ENCODE measurements around the gene TARS3. TPM values are rescaled to one million over a fixed set of nuclear protein-coding genes. Genes with fewer than 3 reads are reported as not detected.

The TARS3 gene
- total RNA-seq, 1 donor from 2014 or later: 13.0 TPM

- Mint-ChIP-seq H3K36me3 (ENCODE audit: low read depth) (peaks cover 79% of the 10 kb centered on the region), H3K4me1 (peaks cover 9% of the 10 kb centered on the region)
These were observed 49.3 kb downstream of the TARS3 start for GRCh38 chr15:101675015-101675414.

DNA sequence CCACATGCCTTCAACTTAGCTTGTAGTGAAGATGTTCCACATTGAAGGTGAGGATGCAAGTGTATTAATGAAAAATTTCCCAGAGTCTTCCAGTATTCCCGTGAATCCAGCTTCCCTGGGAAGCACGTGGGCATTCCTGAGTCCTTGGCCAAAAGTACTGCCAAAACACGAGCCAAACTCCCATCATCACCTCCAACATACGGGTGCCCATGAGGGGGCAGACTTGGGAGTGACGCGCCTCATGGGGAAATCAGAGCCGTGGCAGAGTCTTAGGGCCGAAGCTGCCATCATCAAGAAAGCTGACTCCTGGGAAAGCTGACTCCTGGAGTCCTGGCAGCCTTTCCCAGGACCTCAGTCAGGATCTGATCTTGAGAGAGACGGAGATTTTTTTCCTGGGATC lies 52.0 kb downstream of the TARS3 start:
- intact Hi-C loops (cut with micrococcal nuclease): no loop called here
- H3K9me3 Mint-ChIP-seq: no peaks in the 10 kb centered on the region
- no peak overlapping the region for H3K27ac Mint-ChIP-seq
- H3K4me3 Mint-ChIP-seq: no peak overlapping the region
- CTCF ChIA-PET: no interaction called here
- H3K27me3 Mint-ChIP-seq: no peaks in the 10 kb centered on the region
- TF ChIP-seq, protein P1, sequence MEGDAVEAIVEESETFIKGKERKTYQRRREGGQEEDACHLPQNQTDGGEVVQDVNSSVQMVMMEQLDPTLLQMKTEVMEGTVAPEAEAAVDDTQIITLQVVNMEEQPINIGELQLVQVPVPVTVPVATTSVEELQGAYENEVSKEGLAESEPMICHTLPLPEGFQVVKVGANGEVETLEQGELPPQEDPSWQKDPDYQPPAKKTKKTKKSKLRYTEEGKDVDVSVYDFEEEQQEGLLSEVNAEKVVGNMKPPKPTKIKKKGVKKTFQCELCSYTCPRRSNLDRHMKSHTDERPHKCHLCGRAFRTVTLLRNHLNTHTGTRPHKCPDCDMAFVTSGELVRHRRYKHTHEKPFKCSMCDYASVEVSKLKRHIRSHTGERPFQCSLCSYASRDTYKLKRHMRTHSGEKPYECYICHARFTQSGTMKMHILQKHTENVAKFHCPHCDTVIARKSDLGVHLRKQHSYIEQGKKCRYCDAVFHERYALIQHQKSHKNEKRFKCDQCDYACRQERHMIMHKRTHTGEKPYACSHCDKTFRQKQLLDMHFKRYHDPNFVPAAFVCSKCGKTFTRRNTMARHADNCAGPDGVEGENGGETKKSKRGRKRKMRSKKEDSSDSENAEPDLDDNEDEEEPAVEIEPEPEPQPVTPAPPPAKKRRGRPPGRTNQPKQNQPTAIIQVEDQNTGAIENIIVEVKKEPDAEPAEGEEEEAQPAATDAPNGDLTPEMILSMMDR (IDR thresholded peaks at IDR 0.05): no peak
- peaks cover 10% of the 10 kb centered on the region for H3K4me1 Mint-ChIP-seq
- POLR2A ChIA-PET: no interaction called here
- H3K36me3 Mint-ChIP-seq (ENCODE audit: low read depth): peaks cover 77% of the 10 kb centered on the region
- DNase-seq: no peak
- ATAC-seq (ENCODE audit: low read depth): no peak

More at GRCh38 chr15:101675015-101675414, 49.3 kb downstream of the TARS3 start:
- CTCF ChIA-PET: no interaction called here
- ATAC-seq (ENCODE audit: low read depth) (no peak), DNase-seq (no peak)
- TF ChIP-seq, protein P1 (IDR thresholded peaks at IDR 0.05): no peak
- Mint-ChIP-seq H3K9me3 (no peaks in the 10 kb centered on the region), H3K4me3 (no peak overlapping the region), H3K27me3 (no peaks in the 10 kb centered on the region), H3K27ac (no peak overlapping the region)
- intact Hi-C loops (cut with micrococcal nuclease): no loop called here
- POLR2A ChIA-PET: no interaction called here

- no peaks in the 10 kb centered on the region for H3K9me3 Mint-ChIP-seq
These were observed 54.5 kb downstream of the TARS3 start for GRCh38 chr15:101669744-101670143.

DNA sequence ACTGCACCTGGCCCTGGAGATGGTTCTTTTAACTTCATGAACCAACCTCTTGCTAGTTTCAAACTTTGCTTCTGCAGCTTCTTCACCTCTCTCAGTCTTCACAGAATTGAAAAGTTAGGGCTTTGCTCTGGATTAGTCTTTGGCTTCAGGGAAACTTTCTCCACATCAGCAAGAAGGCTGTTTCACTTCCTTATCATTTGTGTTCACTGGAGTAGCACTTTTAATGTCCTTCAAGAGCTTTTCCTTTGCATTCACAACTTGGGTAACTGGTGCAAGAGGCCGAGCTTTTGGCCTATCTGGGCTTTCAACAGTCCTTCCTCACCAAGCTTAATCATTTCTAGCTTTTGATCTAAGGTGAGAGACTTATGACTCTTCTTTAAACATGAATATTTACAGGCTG lies 56.4 kb downstream of the TARS3 start:
- H3K27me3 Mint-ChIP-seq: no peaks in the 10 kb centered on the region
- TF ChIP-seq, protein P1 (IDR thresholded peaks at IDR 0.05): no peak
- intact Hi-C loops (cut with micrococcal nuclease): no loop called here
- no peaks in the 10 kb centered on the region for H3K9me3 Mint-ChIP-seq
- H3K4me3 Mint-ChIP-seq: no peak overlapping the region
- ATAC-seq (ENCODE audit: low read depth) (no peak), DNase-seq (no peak)
- ChIA-PET CTCF (no interaction called here), POLR2A (no interaction called here)
- H3K4me1 Mint-ChIP-seq: peaks cover 2% of the 10 kb centered on the region
- H3K27ac Mint-ChIP-seq: no peak overlapping the region
- H3K36me3 Mint-ChIP-seq (ENCODE audit: low read depth): peaks cover 57% of the 10 kb centered on the region

More at GRCh38 chr15:101669744-101670143, 54.5 kb downstream of the TARS3 start:
- ATAC-seq (ENCODE audit: low read depth) (no peak), DNase-seq (no peak)
- peaks cover 2% of the 10 kb centered on the region for H3K4me1 Mint-ChIP-seq
- POLR2A ChIA-PET: no interaction called here
- intact Hi-C loops (cut with micrococcal nuclease): no loop called here
- TF ChIP-seq, protein P1 (IDR thresholded peaks at IDR 0.05): no peak
- H3K4me3 Mint-ChIP-seq: no peak overlapping the region
- CTCF ChIA-PET: no interaction called here
- peaks cover 67% of the 10 kb centered on the region for H3K36me3 Mint-ChIP-seq (ENCODE audit: low read depth)
- H3K27me3 Mint-ChIP-seq: no peaks in the 10 kb centered on the region
- no peak overlapping the region for H3K27ac Mint-ChIP-seq

- CTCF ChIA-PET: no interaction called here
- intact Hi-C loops (cut with micrococcal nuclease): no loop called here
- peaks cover 47% of the 10 kb centered on the region for H3K36me3 Mint-ChIP-seq (ENCODE audit: low read depth)
- POLR2A ChIA-PET: no interaction called here
- peaks cover 2% of the 10 kb centered on the region for H3K4me1 Mint-ChIP-seq
- H3K27ac Mint-ChIP-seq: no peak overlapping the region
- ATAC-seq (ENCODE audit: low read depth) (no peak), DNase-seq (no peak)
- H3K27me3 Mint-ChIP-seq: no peaks in the 10 kb centered on the region
- H3K4me3 Mint-ChIP-seq: no peak overlapping the region
- no peaks in the 10 kb centered on the region for H3K9me3 Mint-ChIP-seq
- TF ChIP-seq, protein P1 (IDR thresholded peaks at IDR 0.05): no peak
These were observed 59.9 kb downstream of the TARS3 start for GRCh38 chr15:101664303-101664913.
